WTC11 (cell line): ENCODE data around the gene GAP43. TPM values are rescaled to one million over a fixed set of nuclear protein-coding genes. Genes with fewer than 3 reads are reported as not detected.

Experiments used
- ATAC-seq: fragments of 200-7000 bp; cut with Tn5 transposase; 2 replicates; pipeline ENCODE4 v1.10.0; 2021; ENCODE audit warnings: mild to moderate bottlenecking, moderate library complexity
- CTCF ChIA-PET: fragments of 300-600 bp; sonication (Branson Sonifier 250); formaldehyde crosslinking; loops from one replicate; lab custom pipeline; 2021; ENCODE audit warnings: antibody characterized with exemption; lab: Charles Lee
- POLR2A ChIA-PET: fragments of 350-600 bp; sonication (Branson Sonifier 250); formaldehyde crosslinking; loops from one replicate; lab custom pipeline; 2021; ENCODE audit warnings: antibody characterized with exemption; lab: Charles Lee
- DNase-seq: peaks from one replicate; pipeline ENCODE4 v3.0.0; 2021; ENCODE audit warnings: low spot score
- H3K27ac Mint-ChIP-seq: 2 replicates; pipeline ENCODE4 v1.8.0; 2021; ENCODE audit warnings: mixed read lengths
- H3K27me3 Mint-ChIP-seq: 2 replicates; pipeline ENCODE4 v1.8.0; 2021; ENCODE audit warnings: low read depth, mild to moderate bottlenecking, moderate library complexity, mixed read lengths
- H3K36me3 Mint-ChIP-seq: 2 replicates; pipeline ENCODE4 v1.8.0; 2021; ENCODE audit warnings: mixed read lengths
- H3K4me1 Mint-ChIP-seq: 2 replicates; pipeline ENCODE4 v1.8.0; 2022; ENCODE audit warnings: mixed read lengths
- H3K4me3 Mint-ChIP-seq: 2 replicates; pipeline ENCODE4 v1.8.0; 2021; ENCODE audit warnings: mild to moderate bottlenecking, moderate library complexity, mixed read lengths
- H3K9me3 Mint-ChIP-seq: 2 replicates; pipeline ENCODE4 v1.8.0; 2021; ENCODE audit warnings: mixed read lengths
- AFF4 ChIP-seq: sonication (generic); formaldehyde crosslinking; IDR thresholded peaks from 2 replicates; pipeline ENCODE4 v1.8.1; 2023; ENCODE audit warnings: mild to moderate bottlenecking, missing genetic modification reagents, borderline replicate concordance
- ATF3 ChIP-seq: sonication (generic); formaldehyde crosslinking; conservative IDR thresholded peaks from 2 replicates; pipeline ENCODE4 v1.8.1; 2022; ENCODE audit warnings: mild to moderate bottlenecking, missing genetic modification reagents
- E2F1 ChIP-seq: sonication (generic); formaldehyde crosslinking; IDR thresholded peaks from 2 replicates; pipeline ENCODE4 v1.8.0; 2022; ENCODE audit warnings: mild to moderate bottlenecking, missing genetic modification reagents
- GTF2I ChIP-seq: fragments of 250-450 bp; sonication (Bioruptor Pico); conservative IDR thresholded peaks from 2 replicates; pipeline ENCODE4 v1.4.0; 2021; ENCODE audit warnings: mild to moderate bottlenecking
- HMGA2 ChIP-seq: fragments of 250-450 bp; sonication (Bioruptor Pico); IDR thresholded peaks from 2 replicates; pipeline ENCODE4 v1.4.0; 2021; ENCODE audit warnings: mild to moderate bottlenecking, moderate library complexity
- IRF1 ChIP-seq: sonication (generic); formaldehyde crosslinking; IDR thresholded peaks from 2 replicates; pipeline ENCODE4 v1.8.0; 2023; ENCODE audit warnings: missing genetic modification reagents
- MAX ChIP-seq: sonication (generic); formaldehyde crosslinking; IDR thresholded peaks from 2 replicates; pipeline ENCODE4 v1.8.0; 2022; ENCODE audit warnings: mild to moderate bottlenecking, missing genetic modification reagents
- MLX ChIP-seq: sonication (generic); formaldehyde crosslinking; IDR thresholded peaks from 2 replicates; pipeline ENCODE4 v1.8.1; 2023; ENCODE audit warnings: mild to moderate bottlenecking, missing genetic modification reagents, moderate library complexity
- MXD4 ChIP-seq: fragments of 250-450 bp; sonication (Bioruptor Pico); IDR thresholded peaks from 2 replicates; pipeline ENCODE4 v1.8.0; 2021; ENCODE audit warnings: mild to moderate bottlenecking, moderate library complexity, borderline replicate concordance
- NFE2L1 ChIP-seq: sonication (generic); formaldehyde crosslinking; IDR thresholded peaks from 2 replicates; pipeline ENCODE4 v1.8.1; 2023; ENCODE audit warnings: missing genetic modification reagents
- NR2C2 ChIP-seq: sonication (generic); formaldehyde crosslinking; IDR thresholded peaks from 2 replicates; pipeline ENCODE4 v1.8.0; 2022; ENCODE audit warnings: mild to moderate bottlenecking, missing genetic modification reagents
- PRDM15 ChIP-seq: sonication (generic); formaldehyde crosslinking; IDR thresholded peaks from 2 replicates; pipeline ENCODE4 v1.8.0; 2022; ENCODE audit warnings: missing genetic modification reagents
- SMAD3 ChIP-seq: sonication (generic); formaldehyde crosslinking; IDR thresholded peaks from 2 replicates; pipeline ENCODE4 v1.8.0; 2022; ENCODE audit warnings: missing genetic modification reagents, mild to moderate bottlenecking, borderline replicate concordance
- SOX15 ChIP-seq: fragments of 250-450 bp; sonication (Bioruptor Pico); IDR thresholded peaks from 2 replicates; pipeline ENCODE4 v1.9.0; 2021; ENCODE audit warnings: mild to moderate bottlenecking
- STAT6 ChIP-seq: sonication (generic); formaldehyde crosslinking; conservative IDR thresholded peaks from 2 replicates; pipeline ENCODE4 v1.8.1; 2023; ENCODE audit warnings: mild to moderate bottlenecking, low read depth, missing genetic modification reagents, moderate library complexity
- ZBTB21 ChIP-seq: sonication (generic); formaldehyde crosslinking; IDR thresholded peaks from 2 replicates; pipeline ENCODE4 v1.8.1; 2023; ENCODE audit warnings: mild to moderate bottlenecking, missing genetic modification reagents, borderline replicate concordance
- ZNF232 ChIP-seq: sonication (generic); formaldehyde crosslinking; IDR thresholded peaks from 2 replicates; pipeline ENCODE4 v1.8.0; 2022; ENCODE audit warnings: mild to moderate bottlenecking, missing genetic modification reagents
- ZNF423 ChIP-seq: fragments of 250-450 bp; sonication (Bioruptor Pico); IDR thresholded peaks from 2 replicates; pipeline ENCODE4 v2.1.2; 2022; ENCODE audit warnings: mild to moderate bottlenecking, moderate library complexity
- ZNF512 ChIP-seq: sonication (generic); formaldehyde crosslinking; IDR thresholded peaks from 2 replicates; pipeline ENCODE4 v1.8.1; 2022; ENCODE audit warnings: missing genetic modification reagents, borderline replicate concordance
- ZNF671 ChIP-seq: fragments of 250-450 bp; sonication (Bioruptor Pico); IDR thresholded peaks from 2 replicates; pipeline ENCODE4 v1.8.0; 2021; ENCODE audit warnings: mild to moderate bottlenecking
- total RNA-seq: library from RNA; stranded (reverse); gene quantifications from 3 replicates; pipeline ENCODE4 v1.2.3, GENCODE V29; 2021

GAP43 gene
- total RNA-seq, 1 experiment from 2014 or later, result 19.9 TPM

GRCh38 chr3:115727135-115727534 is 103.8 kb downstream of the GAP43 start (continued):
- TF ChIP-seq PRDM15, result no peak

GRCh38 chr3:115728013-115728412 is 104.7 kb downstream of the GAP43 start:
- peak; percentile 67 for ATAC-seq

More at GRCh38 chr3:115728013-115728412, 104.7 kb downstream of the GAP43 start:
- H3K4me3 Mint-ChIP-seq, result no peak overlapping the region
- DNase-seq, result no peak
- ChIA-PET CTCF (interaction anchor here (2.0 kb wide), 1 partner anchor 56 kb away, joined by 6 read pairs; no protein-coding TSS in a partner anchor), POLR2A (no interaction called here)
- peaks cover 9% of the 10 kb centered on the region for H3K9me3 Mint-ChIP-seq
- H3K27me3 Mint-ChIP-seq, result no peaks in the 10 kb centered on the region
- no peak overlapping the region for H3K27ac Mint-ChIP-seq
- H3K4me1 Mint-ChIP-seq, result no peaks in the 10 kb centered on the region
- no peaks in the 10 kb centered on the region for H3K36me3 Mint-ChIP-seq
- TF ChIP-seq GTF2I (CRISPR knock-in tag) (no peak), MLX (CRISPR knock-in tag) (no peak), NFE2L1 (CRISPR knock-in tag) (no peak), STAT6 (CRISPR knock-in tag) (no peak), MAX (CRISPR knock-in tag) (no peak), ATF3 (CRISPR knock-in tag) (no peak), SMAD3 (CRISPR knock-in tag) (no peak), ZNF671 (CRISPR knock-in tag) (no peak), AFF4 (CRISPR knock-in tag) (no peak), IRF1 (CRISPR knock-in tag) (no peak), MXD4 (CRISPR knock-in tag) (no peak), NR2C2 (CRISPR knock-in tag) (no peak), ZNF232 (CRISPR knock-in tag) (no peak), ZNF512 (no peak), SOX15 (CRISPR knock-in tag) (no peak), HMGA2 (CRISPR knock-in tag) (no peak), E2F1 (CRISPR knock-in tag) (no peak), ZBTB21 (CRISPR knock-in tag) (no peak), ZNF423 (CRISPR knock-in tag) (no peak)
